ENCODE data around the gene APEH. TPM values are rescaled to one million over a fixed set of nuclear protein-coding genes. Genes with fewer than 3 reads are reported as not detected.

The APEH gene
- total and polyA plus RNA-seq, 4 donors, result 65.1 to 94.1 (median 87.5) TPM

DNA sequence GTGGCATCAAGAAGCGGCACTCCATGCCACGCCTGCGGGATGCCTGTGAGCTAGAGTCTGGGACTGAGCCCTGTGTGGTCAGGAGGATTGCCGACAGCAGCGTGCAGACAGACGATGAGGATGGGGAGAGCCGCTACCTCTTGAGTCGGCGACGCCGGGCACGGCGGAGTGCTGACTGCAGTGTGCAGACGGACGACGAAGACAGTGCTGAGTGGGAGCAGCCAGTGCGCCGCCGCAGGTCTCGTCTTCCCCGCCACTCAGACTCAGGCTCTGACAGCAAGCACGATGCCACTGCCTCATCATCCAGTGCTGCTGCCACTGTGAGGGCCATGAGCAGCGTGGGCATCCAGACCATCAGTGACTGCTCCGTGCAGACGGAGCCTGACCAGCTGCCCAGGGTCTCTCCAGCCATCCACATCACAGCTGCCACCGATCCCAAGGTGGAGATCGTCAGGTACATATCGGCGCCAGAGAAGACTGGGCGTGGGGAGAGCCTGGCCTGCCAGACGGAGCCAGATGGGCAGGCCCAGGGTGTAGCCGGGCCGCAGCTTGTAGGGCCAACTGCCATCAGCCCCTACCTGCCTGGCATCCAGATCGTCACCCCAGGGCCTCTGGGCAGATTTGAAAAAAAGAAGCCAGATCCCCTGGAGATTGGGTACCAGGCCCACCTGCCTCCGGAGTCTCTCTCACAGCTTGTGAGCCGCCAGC, 16.8 kb upstream of the APEH start:
- Histone ChIP-seq H3K9ac (ENCODE audit: low read depth in 1 of 2, low read length in 2 of 2) (no peak overlapping the region), H3K9me3 (ENCODE audit: control insufficient read depth in 4 of 4, low read length in 3 of 4) (no peaks in the 10 kb centered on the region), H3K27me3 (ENCODE audit: control insufficient read depth in 4 of 4, insufficient read depth in 4 of 4, low read length in 3 of 4) (no peaks in the 10 kb centered on the region), H3K4me3 (ENCODE audit: low read depth in 1 of 3, low read length in 3 of 3) (no peak overlapping the region), H3K36me3 (ENCODE audit: control insufficient read depth in 4 of 4, insufficient read depth in 3 of 4, low read depth in 1 of 4, low read length in 3 of 4) (no peaks in the 10 kb centered on the region), H3K27ac (ENCODE audit: low read depth in 1 of 2, low read length in 2 of 2) (no peak overlapping the region), H3K4me1 (ENCODE audit: control insufficient read depth in 4 of 4, insufficient read depth in 4 of 4, low read length in 3 of 4) (no peaks in the 10 kb centered on the region)
- 96% methylated on average over 36 of the region's 36 CpGs for WGBS
- no peak for DNase-seq (ENCODE audit: low spot score)
- TF ChIP-seq FOXA2 (IDR thresholded peaks at IDR 0.05) (no peak), JUND (IDR thresholded peaks at IDR 0.05) (no peak), NR2F2 (IDR thresholded peaks at IDR 0.05) (no peak)
- TF ChIP-seq, protein P1, sequence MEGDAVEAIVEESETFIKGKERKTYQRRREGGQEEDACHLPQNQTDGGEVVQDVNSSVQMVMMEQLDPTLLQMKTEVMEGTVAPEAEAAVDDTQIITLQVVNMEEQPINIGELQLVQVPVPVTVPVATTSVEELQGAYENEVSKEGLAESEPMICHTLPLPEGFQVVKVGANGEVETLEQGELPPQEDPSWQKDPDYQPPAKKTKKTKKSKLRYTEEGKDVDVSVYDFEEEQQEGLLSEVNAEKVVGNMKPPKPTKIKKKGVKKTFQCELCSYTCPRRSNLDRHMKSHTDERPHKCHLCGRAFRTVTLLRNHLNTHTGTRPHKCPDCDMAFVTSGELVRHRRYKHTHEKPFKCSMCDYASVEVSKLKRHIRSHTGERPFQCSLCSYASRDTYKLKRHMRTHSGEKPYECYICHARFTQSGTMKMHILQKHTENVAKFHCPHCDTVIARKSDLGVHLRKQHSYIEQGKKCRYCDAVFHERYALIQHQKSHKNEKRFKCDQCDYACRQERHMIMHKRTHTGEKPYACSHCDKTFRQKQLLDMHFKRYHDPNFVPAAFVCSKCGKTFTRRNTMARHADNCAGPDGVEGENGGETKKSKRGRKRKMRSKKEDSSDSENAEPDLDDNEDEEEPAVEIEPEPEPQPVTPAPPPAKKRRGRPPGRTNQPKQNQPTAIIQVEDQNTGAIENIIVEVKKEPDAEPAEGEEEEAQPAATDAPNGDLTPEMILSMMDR (IDR thresholded peaks at IDR 0.05; ENCODE audit: low read depth, low read length, missing input control), result no peak
- TF ChIP-seq, protein P2, sequence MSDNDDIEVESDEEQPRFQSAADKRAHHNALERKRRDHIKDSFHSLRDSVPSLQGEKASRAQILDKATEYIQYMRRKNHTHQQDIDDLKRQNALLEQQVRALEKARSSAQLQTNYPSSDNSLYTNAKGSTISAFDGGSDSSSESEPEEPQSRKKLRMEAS (IDR thresholded peaks at IDR 0.05), result no peak

DNA sequence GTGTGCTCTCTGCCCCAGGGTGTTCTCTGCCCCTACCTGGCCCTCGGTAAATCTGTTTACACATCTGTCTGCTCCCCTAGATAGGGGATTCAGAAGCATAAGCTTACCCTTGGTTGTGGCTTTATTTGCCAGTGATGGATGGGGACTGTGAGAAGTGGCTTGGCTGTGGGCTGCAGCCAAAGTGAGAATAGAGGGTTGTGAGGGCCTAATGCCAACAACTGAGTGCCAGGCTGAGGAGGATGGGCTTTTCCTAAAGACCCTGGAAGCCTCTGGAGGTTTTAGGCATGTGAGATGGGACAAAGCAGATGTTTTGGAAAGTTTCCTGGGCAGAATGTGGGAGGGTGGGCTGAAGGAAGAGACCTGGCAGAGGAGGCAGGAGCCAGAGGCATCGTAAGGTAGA, 15.4 kb upstream of the APEH start:
- Histone ChIP-seq H3K27ac (ENCODE audit: low read depth in 1 of 2, low read length in 2 of 2) (no peak overlapping the region), H3K27me3 (ENCODE audit: control insufficient read depth in 4 of 4, insufficient read depth in 4 of 4, low read length in 3 of 4) (no peaks in the 10 kb centered on the region), H3K4me3 (ENCODE audit: low read depth in 1 of 3, low read length in 3 of 3) (no peak overlapping the region), H3K36me3 (ENCODE audit: control insufficient read depth in 4 of 4, insufficient read depth in 3 of 4, low read depth in 1 of 4, low read length in 3 of 4) (no peaks in the 10 kb centered on the region), H3K4me1 (ENCODE audit: control insufficient read depth in 4 of 4, insufficient read depth in 4 of 4, low read length in 3 of 4) (no peaks in the 10 kb centered on the region), H3K9ac (ENCODE audit: low read depth in 1 of 2, low read length in 2 of 2) (no peak overlapping the region), H3K9me3 (ENCODE audit: control insufficient read depth in 4 of 4, low read length in 3 of 4) (no peaks in the 10 kb centered on the region)
- 92% methylated on average over 2 of the region's 2 CpGs for WGBS
- TF ChIP-seq, protein P2 (IDR thresholded peaks at IDR 0.05), result no peak
- TF ChIP-seq HNF4A (conservative IDR thresholded peaks at IDR 0.05) (no peak), TAF1 (conservative IDR thresholded peaks at IDR 0.05) (no peak), RXRA (IDR thresholded peaks at IDR 0.05) (no peak)
- no peak for DNase-seq (ENCODE audit: low spot score)

GRCh38 chr3:49659756-49660155, 14.4 kb upstream of the APEH start:
- H3K4me1 ChIP-seq (ENCODE audit: control insufficient read depth in 4 of 4, insufficient read depth in 4 of 4, low read length in 3 of 4), result peaks cover 0 to 2% (median under 1%) of the 10 kb centered on the region in 4 donors
- H3K9me3 ChIP-seq (ENCODE audit: control insufficient read depth in 4 of 4, low read length in 3 of 4), result no peaks in the 10 kb centered on the region
- DNase-seq (ENCODE audit: low spot score), result no peak
- 73% methylated on average over 4 of the region's 4 CpGs for WGBS
- H3K36me3 ChIP-seq (ENCODE audit: control insufficient read depth in 4 of 4, insufficient read depth in 3 of 4, low read depth in 1 of 4, low read length in 3 of 4), result no peaks in the 10 kb centered on the region
- H3K4me3 ChIP-seq (ENCODE audit: low read depth in 1 of 3, low read length in 3 of 3), result no peak overlapping the region
- no peak overlapping the region for H3K9ac ChIP-seq (ENCODE audit: low read depth in 1 of 2, low read length in 2 of 2)
- H3K27me3 ChIP-seq (ENCODE audit: control insufficient read depth in 4 of 4, insufficient read depth in 4 of 4, low read length in 3 of 4), result no peaks in the 10 kb centered on the region
- no peak overlapping the region for H3K27ac ChIP-seq (ENCODE audit: low read depth in 1 of 2, low read length in 2 of 2)
- TF ChIP-seq, protein P2 (IDR thresholded peaks at IDR 0.05), result no peak
- TF ChIP-seq GABPA (IDR thresholded peaks at IDR 0.05 in 1 of 2, conservative IDR thresholded peaks at IDR 0.05 in 1 of 2), result no peak
- TF ChIP-seq, protein P3, sequence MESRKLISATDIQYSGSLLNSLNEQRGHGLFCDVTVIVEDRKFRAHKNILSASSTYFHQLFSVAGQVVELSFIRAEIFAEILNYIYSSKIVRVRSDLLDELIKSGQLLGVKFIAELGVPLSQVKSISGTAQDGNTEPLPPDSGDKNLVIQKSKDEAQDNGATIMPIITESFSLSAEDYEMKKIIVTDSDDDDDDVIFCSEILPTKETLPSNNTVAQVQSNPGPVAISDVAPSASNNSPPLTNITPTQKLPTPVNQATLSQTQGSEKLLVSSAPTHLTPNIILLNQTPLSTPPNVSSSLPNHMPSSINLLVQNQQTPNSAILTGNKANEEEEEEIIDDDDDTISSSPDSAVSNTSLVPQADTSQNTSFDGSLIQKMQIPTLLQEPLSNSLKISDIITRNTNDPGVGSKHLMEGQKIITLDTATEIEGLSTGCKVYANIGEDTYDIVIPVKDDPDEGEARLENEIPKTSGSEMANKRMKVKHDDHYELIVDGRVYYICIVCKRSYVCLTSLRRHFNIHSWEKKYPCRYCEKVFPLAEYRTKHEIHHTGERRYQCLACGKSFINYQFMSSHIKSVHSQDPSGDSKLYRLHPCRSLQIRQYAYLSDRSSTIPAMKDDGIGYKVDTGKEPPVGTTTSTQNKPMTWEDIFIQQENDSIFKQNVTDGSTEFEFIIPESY (IDR thresholded peaks at IDR 0.05), result no peak
- TF ChIP-seq RXRA (IDR thresholded peaks at IDR 0.05), result no peak

Measured in liver (tissue), 9 donors.